Activated T-helper 17 cell treated with anti-CD3 and anti-CD28 coated beads, Interleukin-2, amount 50 U/mL, for 72 hours (primary cell): ENCODE data around the gene PCSK6. TPM values are rescaled to one million over a fixed set of nuclear protein-coding genes. Genes with fewer than 3 reads are reported as not detected.

Source experiments
- ATAC-seq: fragments of 150-1000 bp; cut with Tn5 transposase; replicated peaks from 2 replicates; pipeline ENCODE4 v1.10.0; 2021; ENCODE audit warnings: mild to moderate bottlenecking, moderate library complexity
- H3K27ac Mint-ChIP-seq: one replicate; pipeline ENCODE4 v1.8.0; 2022; ENCODE audit warnings: mixed read lengths
- H3K27me3 Mint-ChIP-seq: one replicate; pipeline ENCODE4 v1.8.0; 2022; ENCODE audit warnings: mixed read lengths
- H3K36me3 Mint-ChIP-seq: one replicate; pipeline ENCODE4 v1.8.0; 2022; ENCODE audit warnings: low read depth, mild to moderate bottlenecking, mixed read lengths
- H3K4me1 Mint-ChIP-seq: one replicate; pipeline ENCODE4 v1.8.0; 2022; ENCODE audit warnings: mixed read lengths
- H3K4me3 Mint-ChIP-seq: one replicate; pipeline ENCODE4 v1.8.0; 2022; ENCODE audit warnings: mild to moderate bottlenecking, mixed read lengths
- H3K9me3 Mint-ChIP-seq: one replicate; pipeline ENCODE4 v1.8.0; 2022; ENCODE audit warnings: mixed read lengths
- total RNA-seq, 2 donors: library from RNA; stranded (reverse); gene quantifications; one replicate each; pipeline ENCODE4 v1.2.3, GENCODE V29; 2022

PCSK6 gene
- total RNA-seq, 2 donors from 2014 or later: 0.56 to 1.3 TPM

DNA sequence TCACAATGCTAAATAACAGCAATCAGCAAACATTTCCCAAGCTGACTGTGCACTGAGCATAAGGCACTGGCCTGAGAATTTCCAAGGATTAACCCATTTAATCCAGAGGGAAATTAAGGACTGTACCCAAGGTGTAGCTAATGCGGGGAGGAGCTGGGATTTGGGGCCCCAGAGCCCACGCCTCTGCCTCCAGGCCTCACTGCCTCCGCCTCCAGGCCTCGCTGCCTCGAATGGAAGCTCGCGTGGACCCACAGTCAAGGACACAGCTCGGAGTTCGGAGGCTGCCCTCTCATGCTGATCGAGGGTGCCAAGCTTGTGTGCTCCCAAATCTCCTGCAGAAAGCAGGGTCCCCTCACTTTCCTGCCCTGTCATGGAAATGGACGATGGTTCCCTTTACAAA lies 118.0 kb downstream of the PCSK6 start:
- Mint-ChIP-seq H3K27me3 (peaks cover 8% of the 10 kb centered on the region), H3K4me3 (no peak overlapping the region), H3K9me3 (no peaks in the 10 kb centered on the region), H3K36me3 (no peaks in the 10 kb centered on the region), H3K27ac (no peak overlapping the region), H3K4me1 (no peaks in the 10 kb centered on the region)
- ATAC-seq: no peak

DNA sequence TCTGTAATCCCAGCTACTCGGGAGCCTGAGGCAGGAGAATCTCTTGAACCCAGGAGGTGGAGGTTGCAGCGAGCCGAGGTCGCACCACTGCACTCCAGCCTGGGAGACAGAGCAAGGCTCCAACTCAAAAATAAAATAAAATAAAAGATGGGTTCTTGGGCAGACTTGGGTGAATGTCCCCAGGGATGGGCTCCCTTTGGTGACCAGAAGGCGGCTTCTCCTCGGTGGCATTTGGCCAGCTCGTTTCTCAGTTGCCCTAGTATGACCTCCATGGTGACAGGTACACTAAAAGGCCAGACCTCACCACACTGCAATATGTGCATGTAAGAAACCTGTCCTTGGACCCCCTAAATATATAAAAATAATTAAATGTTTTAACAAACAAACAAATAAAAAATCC lies 118.4 kb downstream of the PCSK6 start:
- no peak for ATAC-seq
- H3K27me3 Mint-ChIP-seq: peaks cover 8% of the 10 kb centered on the region
- no peak overlapping the region for H3K27ac Mint-ChIP-seq
- H3K9me3 Mint-ChIP-seq: no peaks in the 10 kb centered on the region
- no peaks in the 10 kb centered on the region for H3K4me1 Mint-ChIP-seq
- no peak overlapping the region for H3K4me3 Mint-ChIP-seq
- H3K36me3 Mint-ChIP-seq: no peaks in the 10 kb centered on the region

DNA sequence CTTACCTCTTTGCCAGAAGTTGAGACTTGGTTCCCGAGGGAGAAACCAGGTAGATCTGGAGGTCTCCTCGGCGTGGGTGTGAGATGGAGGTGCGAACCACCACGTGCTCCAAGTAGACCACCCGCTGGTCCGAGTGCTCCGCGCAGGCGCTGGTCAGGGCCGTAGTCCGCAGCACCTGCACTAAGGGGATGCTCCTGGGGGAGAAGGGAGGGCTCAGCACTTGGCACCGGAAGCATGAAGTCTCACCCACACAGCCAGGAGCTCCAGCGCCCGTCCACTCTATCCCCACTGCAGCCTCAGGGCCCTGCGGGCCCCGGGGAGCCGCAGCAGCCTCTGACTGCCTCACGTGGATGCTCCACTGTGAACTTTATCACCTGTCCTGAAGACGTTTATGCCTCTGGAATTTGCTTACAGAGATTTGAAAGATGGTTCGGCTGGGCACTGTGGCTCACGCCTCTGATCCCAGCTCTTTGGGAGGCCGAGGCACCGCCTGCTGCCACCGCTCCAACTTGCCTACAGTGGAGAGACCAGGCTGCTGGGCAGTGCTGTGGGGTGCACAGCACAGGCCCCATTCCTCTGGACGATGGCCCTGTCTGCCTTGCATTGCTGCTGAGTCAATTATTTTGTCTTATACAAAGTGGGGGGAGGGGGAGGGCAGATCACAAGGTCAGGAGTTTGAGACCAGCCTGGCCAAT lies 119.0 kb downstream of the PCSK6 start:
- no peak overlapping the region for H3K27ac Mint-ChIP-seq
- H3K4me3 Mint-ChIP-seq: no peak overlapping the region
- no peaks in the 10 kb centered on the region for H3K9me3 Mint-ChIP-seq
- peaks cover 11% of the 10 kb centered on the region for H3K27me3 Mint-ChIP-seq
- ATAC-seq: no peak
- H3K4me1 Mint-ChIP-seq: no peaks in the 10 kb centered on the region
- H3K36me3 Mint-ChIP-seq: no peaks in the 10 kb centered on the region

DNA sequence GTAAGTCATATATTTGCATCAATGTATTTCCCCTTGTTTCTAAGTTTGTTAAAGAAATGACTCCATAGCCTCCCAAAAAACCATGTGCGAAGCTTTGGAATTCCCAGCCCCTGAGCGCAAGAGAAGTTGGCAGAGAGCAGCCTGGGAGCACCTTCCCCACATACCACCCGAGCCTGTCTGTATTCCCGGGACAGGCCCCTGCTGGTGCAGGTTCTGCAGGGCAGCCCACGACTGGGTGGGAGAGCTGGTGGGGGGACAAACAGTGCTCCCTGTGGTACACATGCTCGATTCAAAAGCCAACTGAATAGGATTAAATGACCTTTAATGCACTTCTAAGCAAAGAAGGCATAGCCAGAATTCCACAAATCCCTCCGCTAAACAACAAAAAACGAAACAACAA lies 119.8 kb downstream of the PCSK6 start:
- no peaks in the 10 kb centered on the region for H3K9me3 Mint-ChIP-seq
- ATAC-seq: no peak
- no peak overlapping the region for H3K27ac Mint-ChIP-seq
- peaks cover 13% of the 10 kb centered on the region for H3K27me3 Mint-ChIP-seq
- H3K4me1 Mint-ChIP-seq: no peaks in the 10 kb centered on the region
- H3K4me3 Mint-ChIP-seq: no peak overlapping the region
- no peaks in the 10 kb centered on the region for H3K36me3 Mint-ChIP-seq

DNA sequence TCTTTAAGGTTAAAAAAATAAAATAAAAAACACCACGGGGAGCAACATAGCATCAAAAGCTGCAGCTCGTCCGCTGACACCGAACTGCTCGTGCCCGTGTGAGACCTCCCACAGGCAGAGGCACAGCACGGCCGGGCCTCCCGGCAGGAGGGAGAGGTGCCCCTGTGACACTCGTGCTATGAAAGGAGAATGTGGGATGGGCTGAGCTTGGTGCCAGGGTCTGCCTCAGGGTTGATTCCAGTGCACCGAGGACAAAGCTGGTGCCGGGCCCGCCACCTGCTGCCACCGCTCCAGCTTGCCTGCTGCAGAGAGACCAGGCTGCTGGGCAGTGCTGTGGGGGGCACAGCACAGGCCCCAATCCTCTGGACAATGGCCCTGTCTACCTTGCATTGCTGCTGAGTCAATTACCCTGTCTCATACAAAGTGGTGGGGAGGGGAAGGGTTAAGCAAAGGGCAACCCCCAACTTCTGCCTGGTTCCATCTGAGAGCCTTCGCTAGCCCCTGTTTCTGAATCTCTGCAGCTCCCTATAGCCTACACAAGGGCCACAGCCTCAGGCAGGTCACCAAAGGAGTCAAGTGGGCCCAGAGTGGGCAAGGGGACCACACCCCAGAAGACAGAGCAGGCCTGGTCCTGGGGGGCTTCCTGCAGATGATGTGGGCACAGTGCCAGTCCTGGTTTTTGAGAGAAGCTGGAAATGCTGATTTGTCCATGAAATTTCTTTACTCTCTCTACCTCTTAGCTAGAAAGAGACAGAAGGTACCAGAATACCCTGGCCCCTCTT lies 120.5 kb downstream of the PCSK6 start:
- no peak overlapping the region for H3K27ac Mint-ChIP-seq
- H3K4me3 Mint-ChIP-seq: no peak overlapping the region
- no peaks in the 10 kb centered on the region for H3K36me3 Mint-ChIP-seq
- no peaks in the 10 kb centered on the region for H3K9me3 Mint-ChIP-seq
- H3K4me1 Mint-ChIP-seq: no peaks in the 10 kb centered on the region
- H3K27me3 Mint-ChIP-seq: peaks cover 13% of the 10 kb centered on the region
- no peak for ATAC-seq

DNA sequence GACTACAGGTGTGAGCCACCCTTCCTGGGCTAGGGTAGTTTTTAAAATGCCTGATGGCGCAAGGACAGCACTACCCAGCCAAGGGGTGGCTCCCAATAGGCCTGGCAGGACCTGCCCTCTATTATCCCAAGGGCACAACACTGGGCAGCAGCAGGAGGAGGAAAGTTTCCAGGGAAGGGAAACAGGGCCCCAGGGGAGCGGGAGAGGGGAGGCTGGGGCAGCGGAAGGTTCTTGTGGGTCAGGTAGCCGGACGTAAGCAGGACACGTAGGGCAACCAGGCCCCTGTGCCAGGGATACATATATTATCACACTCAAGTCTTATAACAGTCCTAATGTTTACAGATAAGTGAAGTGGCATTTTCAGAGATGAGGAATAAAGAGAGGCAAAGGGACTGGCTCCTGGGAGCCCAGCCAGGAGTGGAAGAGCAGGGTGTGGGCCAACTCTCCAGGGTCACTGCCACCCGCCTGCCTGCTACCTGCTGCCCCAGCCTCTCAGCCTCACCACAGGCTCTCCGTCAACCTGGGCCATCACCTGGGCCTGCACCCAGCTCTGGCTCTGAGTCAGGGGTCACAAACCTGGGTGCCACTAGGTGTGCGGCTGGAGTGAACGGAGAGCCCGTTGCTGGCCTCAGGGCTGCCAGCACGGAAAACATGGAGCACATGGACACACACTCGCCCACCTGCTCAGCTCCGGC lies 121.3 kb downstream of the PCSK6 start:
- H3K4me3 Mint-ChIP-seq: no peak overlapping the region
- H3K9me3 Mint-ChIP-seq: no peaks in the 10 kb centered on the region
- no peak overlapping the region for H3K27ac Mint-ChIP-seq
- peaks cover 14% of the 10 kb centered on the region for H3K27me3 Mint-ChIP-seq
- H3K4me1 Mint-ChIP-seq: no peaks in the 10 kb centered on the region
- H3K36me3 Mint-ChIP-seq: no peaks in the 10 kb centered on the region
- no peak for ATAC-seq

DNA sequence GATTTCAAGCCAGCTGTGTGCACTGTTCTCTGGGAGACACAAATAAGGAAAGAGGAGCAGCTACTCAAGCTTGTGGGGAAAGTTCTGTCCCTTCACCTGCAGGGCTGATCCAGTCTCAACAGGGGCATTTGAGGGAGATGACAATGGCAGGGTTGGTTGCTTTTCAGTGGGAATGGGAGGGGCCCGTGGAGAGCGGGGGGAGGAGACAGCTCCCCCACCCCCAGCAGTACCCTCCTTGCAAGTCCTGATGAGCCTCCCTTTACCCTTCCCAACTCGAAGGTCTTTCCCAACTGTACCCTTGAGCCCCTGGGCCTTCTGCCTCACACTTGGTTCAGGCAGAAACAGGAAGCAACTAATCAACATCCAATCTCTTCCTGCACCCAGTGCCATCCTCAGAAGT lies 122.7 kb downstream of the PCSK6 start:
- no peak overlapping the region for H3K27ac Mint-ChIP-seq
- ATAC-seq: no peak

DNA sequence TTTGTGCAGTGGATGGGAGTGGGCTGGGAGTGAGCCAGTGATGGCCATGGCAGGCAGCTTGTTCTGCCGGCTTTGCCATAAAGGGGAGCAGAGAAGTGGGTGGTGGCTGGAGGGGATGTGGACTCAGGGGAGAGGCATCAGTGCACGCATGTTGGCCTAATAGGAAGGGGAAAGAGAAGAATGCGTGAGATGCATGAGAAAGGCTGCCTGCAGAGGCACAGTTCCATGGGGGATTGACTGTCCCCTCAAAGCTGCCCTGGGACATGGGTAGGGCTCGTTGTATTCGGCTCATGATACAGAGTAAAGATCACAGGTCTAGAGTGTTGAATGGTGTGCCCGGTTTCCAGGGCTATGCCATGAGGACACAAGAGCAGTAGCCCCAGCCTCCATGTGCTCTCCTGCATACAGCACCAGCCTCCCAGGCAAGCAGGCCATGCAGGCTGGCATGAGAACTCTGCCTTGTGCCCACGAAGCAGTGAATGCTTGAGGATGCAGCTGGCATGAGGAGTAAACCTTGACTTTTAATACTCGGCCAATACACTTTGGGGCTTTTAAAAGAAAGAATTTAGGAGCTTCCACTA lies 126.4 kb downstream of the PCSK6 start:
- ATAC-seq: no peak
- Mint-ChIP-seq H3K9me3 (no peaks in the 10 kb centered on the region), H3K27ac (no peak overlapping the region), H3K4me1 (no peaks in the 10 kb centered on the region), H3K27me3 (peaks cover 17% of the 10 kb centered on the region), H3K4me3 (no peak overlapping the region), H3K36me3 (no peaks in the 10 kb centered on the region)

More for the DNA sequence above, 122.7 kb downstream of the PCSK6 start:
- no peaks in the 10 kb centered on the region for H3K36me3 Mint-ChIP-seq
- H3K9me3 Mint-ChIP-seq: no peaks in the 10 kb centered on the region
- peaks cover 12% of the 10 kb centered on the region for H3K27me3 Mint-ChIP-seq
- no peaks in the 10 kb centered on the region for H3K4me1 Mint-ChIP-seq
- H3K4me3 Mint-ChIP-seq: no peak overlapping the region

DNA sequence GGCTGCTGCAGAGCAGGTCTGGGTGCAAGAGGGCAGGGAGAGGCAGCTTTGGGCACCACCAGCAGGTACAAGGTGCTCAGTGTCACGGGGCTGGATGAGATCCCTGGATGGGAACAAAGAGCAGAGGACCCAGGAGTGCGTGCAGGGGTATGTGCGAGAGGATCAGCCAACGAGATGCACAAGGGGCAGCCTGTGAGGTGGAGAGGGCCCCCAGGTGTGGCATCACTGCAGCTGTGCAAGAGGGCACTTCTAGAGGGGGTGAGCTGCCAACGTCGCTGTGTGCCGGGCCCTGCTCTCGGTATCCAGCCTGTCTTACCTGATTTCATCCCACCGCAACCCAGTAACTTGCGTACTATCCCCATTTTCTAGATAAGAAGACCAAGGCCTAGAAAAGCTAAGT lies 127.1 kb downstream of the PCSK6 start:
- Mint-ChIP-seq H3K4me3 (no peak overlapping the region), H3K27me3 (peaks cover 17% of the 10 kb centered on the region), H3K27ac (no peak overlapping the region), H3K9me3 (no peaks in the 10 kb centered on the region), H3K36me3 (no peaks in the 10 kb centered on the region), H3K4me1 (no peaks in the 10 kb centered on the region)
- no peak for ATAC-seq

DNA sequence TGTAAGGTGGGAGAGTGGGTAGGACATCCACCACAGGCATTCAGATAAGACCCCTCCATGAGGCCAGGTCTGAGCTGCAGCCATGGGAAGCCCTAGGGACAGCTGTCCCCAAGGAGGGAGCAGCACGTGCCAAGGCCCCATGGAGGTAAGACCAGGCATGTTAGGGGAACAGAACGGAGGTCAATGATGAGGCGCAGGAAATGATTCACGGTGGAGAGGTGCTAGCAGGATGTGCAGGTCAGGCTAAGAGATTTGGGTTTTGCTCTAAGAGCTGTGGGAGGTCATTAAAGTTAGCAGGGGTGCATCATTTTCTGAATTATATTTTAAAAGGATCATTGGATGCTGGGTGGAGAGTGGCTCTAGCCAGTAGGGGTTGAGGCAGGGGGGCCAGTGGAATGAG lies 128.1 kb downstream of the PCSK6 start:
- H3K4me1 Mint-ChIP-seq: no peaks in the 10 kb centered on the region
- H3K27me3 Mint-ChIP-seq: peaks cover 17% of the 10 kb centered on the region
- ATAC-seq: peak; percentile 23
- no peaks in the 10 kb centered on the region for H3K36me3 Mint-ChIP-seq
- no peaks in the 10 kb centered on the region for H3K9me3 Mint-ChIP-seq
- H3K27ac Mint-ChIP-seq: no peak overlapping the region
- no peak overlapping the region for H3K4me3 Mint-ChIP-seq

DNA sequence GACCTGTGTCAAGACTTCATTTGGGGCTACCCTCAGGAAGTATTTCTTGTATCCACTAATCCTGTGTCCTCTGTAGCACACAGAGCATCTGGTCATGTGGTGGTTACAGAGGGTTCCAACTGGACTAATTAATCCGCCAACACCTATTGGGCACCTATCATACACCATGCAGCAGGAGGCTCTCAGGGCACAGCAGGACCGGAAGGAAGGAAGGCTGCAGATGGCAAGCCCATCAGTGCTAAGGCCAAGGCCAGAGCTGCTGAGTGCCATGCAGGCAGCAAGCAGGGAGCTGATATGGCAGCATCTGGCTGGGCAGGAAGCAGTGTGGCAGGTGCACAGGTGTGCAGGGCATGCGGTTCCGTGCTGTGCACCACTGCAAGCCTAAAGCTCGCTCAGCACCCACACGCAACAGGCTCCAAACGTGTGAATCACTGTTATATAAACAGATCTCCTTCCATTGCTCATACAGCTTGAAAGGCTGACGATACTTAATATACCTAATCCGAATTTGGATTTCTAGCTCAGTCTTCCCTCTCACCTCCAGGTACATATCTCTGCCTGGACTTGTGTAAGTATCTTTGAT lies 130.1 kb downstream of the PCSK6 start:
- H3K9me3 Mint-ChIP-seq: no peaks in the 10 kb centered on the region
- no peaks in the 10 kb centered on the region for H3K4me1 Mint-ChIP-seq
- no peak for ATAC-seq
- no peak overlapping the region for H3K27ac Mint-ChIP-seq
- no peak overlapping the region for H3K4me3 Mint-ChIP-seq
- H3K36me3 Mint-ChIP-seq: no peaks in the 10 kb centered on the region
- peaks cover 18% of the 10 kb centered on the region for H3K27me3 Mint-ChIP-seq

DNA sequence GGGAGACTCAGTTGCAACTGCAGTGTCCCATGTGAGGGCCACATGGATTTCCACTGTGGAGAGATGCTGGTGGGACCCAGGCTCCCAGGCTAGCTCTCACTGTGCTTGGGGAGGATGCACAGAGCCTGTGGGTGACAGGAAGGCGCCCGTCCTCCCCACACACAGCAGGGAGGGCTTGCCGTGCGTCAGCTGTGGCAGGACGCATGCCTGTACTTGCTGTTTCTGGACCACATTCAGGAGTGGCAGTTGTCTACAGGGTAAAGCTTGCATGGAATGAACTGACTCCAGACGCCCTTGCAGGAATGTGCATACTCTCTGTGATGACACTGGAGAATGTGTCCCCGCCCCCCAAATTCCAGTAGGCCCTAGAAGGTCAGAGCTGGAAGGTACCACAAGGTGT lies 130.6 kb downstream of the PCSK6 start:
- Mint-ChIP-seq H3K36me3 (no peaks in the 10 kb centered on the region), H3K27ac (no peak overlapping the region), H3K4me1 (no peaks in the 10 kb centered on the region), H3K9me3 (no peaks in the 10 kb centered on the region), H3K27me3 (peaks cover 23% of the 10 kb centered on the region), H3K4me3 (no peak overlapping the region)
- ATAC-seq: no peak

DNA sequence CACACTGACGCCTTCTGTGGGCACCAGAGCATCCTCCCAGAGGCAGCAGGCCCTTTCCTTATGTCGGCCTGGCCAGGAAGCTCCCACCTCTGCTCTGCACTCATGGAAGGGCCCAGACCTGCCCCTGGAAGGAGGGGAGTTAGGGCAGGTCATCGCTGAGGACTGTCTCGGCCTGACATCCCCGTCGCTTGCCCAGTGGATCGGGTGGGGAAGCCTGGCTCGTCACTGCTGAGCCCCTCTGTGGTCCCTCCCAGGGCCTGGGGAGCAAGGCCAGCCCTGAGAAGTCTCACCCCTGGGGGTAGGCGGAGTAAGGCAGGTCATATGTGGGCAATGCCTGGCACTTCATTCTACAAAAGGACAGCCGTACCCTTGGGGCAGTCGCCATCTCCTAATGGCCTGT lies 131.6 kb downstream of the PCSK6 start:
- Mint-ChIP-seq H3K4me3 (no peak overlapping the region), H3K4me1 (no peaks in the 10 kb centered on the region), H3K36me3 (no peaks in the 10 kb centered on the region), H3K9me3 (no peaks in the 10 kb centered on the region), H3K27ac (no peak overlapping the region), H3K27me3 (peaks cover 19% of the 10 kb centered on the region)
- no peak for ATAC-seq

DNA sequence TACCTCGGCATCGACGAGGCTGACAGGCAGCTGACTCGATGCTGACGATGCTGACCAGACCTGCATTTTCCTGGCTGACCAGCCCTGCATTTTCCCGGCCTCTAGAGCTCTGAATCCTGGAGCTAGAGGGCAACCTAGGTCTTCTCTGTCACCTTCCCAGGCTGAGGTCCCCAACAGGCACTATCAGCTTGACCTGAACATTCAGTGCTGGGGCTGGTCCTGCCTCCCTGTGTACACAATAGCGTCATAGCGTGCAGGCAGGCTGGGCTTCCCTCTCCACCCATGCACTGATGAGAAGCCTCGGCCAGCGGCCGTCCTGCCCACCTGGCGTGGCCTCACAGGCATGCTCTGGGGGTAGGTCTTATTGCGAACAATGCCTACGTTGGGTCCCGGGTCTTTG lies 132.2 kb downstream of the PCSK6 start:
- Mint-ChIP-seq H3K27me3 (peaks cover 19% of the 10 kb centered on the region), H3K4me3 (no peak overlapping the region), H3K27ac (no peak overlapping the region), H3K36me3 (no peaks in the 10 kb centered on the region), H3K4me1 (no peaks in the 10 kb centered on the region), H3K9me3 (no peaks in the 10 kb centered on the region)
- ATAC-seq: no peak
